ENCODE data around the gene C10orf143.

C10orf143 gene

DNA sequence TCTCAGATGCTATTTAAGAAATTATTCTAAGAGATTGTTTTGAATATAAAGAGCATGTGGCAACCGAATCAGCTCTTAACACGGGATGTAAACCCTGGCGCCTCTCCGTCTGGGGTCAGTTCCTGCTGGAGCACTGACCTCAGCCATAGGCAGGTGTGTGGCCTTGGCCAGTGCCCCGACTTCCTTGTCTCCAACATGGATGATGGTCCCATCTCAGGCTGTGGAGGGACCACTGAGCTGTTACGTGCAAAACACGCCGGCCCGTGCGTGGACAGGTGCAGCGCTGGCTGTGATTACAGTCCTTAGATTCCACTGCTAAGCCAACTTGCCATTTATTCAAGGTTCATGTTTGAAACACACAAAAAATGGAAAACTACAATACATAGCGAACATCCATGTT, 59.9 kb downstream of the C10orf143 start:
- no peak for DNase-seq

GRCh38 chr10:130049987-130050386, 60.6 kb downstream of the C10orf143 start:
- DNase-seq: no peak

GRCh38 chr10:130049244-130049643, 61.4 kb downstream of the C10orf143 start:
- DNase-seq: no peak

DNA sequence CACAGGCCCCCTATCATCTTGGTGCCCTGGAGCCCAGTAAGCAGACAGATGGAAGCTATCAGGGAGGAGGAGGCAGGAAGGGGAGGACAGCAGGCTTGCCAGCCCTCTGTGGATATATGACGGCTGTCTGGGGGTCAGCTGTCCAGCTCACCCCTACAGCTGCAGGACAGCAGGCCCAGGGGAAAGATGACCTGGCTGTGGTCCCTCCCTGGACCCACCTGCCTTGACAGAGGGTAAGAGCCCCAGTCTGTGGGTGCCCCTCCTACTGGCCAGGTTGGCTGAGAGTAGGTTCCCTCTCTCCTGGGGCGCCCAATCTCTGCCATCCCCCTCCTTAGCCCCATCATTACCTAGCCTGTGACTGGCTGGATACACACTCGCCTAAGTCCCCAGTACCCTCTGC, 62.5 kb downstream of the C10orf143 start:
- no peak for DNase-seq

GRCh38 chr10:130047336-130047735, 63.3 kb downstream of the C10orf143 start:
- DNase-seq: no peak

- no peak for DNase-seq
These were observed 64.0 kb downstream of the C10orf143 start for GRCh38 chr10:130046591-130046990.

GRCh38 chr10:130045801-130046321, 64.8 kb downstream of the C10orf143 start:
- DNase-seq: no peak

- DNase-seq: no peak
These were observed 65.5 kb downstream of the C10orf143 start for GRCh38 chr10:130045091-130045652.

- no peak for DNase-seq
These were observed 66.3 kb downstream of the C10orf143 start for GRCh38 chr10:130044067-130045061.

DNA sequence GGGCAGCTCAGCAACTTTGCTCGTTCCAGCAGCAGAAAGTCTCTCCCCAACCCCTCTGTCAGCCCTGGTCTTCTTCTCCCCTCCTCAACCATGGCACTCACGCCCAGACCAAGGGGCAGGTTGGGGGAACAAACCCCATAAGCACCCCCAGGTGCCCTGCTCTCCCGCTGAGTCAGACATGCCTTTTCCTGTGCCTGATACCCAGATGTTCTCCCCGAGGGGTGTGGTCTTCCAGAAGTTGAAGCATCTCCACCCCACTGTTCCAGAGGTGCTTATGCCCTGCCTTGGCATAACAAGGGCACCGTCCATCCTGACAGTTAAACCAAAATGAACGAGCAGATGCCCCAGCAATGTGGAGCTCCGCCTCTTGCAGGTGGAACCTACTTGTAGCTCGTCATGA, 67.1 kb downstream of the C10orf143 start:
- DNase-seq: no peak

DNA sequence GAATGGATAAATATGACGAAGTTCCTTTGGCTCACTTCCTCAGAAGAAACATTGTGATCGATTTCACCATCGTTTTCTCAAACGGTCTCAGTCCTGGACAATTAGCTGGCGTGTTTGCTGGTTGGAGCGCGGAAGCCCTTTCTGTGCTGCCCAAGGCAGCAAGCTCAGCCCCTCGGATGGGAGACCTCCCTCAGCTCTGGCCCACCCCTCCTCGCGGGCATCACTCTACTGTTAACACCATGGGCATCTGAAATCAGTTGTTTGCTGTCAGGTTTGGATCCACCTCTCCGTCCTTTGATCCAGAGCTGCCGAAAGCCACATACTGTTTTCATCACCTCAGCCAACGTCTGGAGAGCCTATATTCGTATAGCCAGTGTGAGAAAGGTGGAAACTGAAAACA, 68.2 kb downstream of the C10orf143 start:
- DNase-seq: no peak

DNA sequence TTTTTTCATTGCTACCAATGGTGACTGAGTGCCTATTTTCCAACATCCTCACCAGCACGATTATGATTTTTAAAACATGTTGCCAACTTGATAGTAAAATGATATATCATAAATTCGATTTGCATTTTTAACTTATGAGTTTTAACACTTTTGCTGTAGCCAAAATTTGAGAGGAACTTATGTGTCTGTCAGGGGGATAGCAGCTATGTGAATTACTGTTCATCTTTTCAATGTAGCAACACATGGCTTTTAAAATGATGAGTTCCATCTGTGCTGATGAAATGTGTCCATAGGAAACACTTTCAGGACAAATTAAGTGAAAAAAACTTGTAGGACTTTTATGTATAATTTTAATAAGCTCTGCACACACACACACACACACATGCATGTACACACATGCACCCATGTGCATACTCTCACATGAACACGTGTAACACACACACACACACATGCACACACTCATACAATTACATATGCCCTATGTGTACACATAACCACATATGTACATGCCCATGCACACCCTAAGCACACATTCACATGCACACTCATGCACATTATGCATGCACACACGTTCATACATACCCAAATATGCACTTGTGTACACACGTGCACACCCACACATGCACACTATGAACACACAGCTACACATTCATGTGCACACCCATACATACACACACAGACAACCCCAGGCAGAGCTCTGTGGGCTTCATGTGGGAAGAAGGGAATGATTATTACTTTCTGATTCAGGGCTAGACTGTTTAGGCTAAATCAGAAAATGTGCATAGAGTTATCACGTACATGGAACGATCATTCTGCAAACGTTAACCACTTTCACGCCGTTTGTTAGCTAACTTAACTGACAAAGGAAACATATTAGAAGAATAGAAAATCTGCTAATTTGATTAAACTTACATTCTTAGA, 68.9 kb downstream of the C10orf143 start:
- DNase-seq: no peak

- DNase-seq: no peak
These were observed 69.8 kb downstream of the C10orf143 start for GRCh38 chr10:130040817-130041330.

- no peak for DNase-seq
These were observed 70.3 kb downstream of the C10orf143 start for GRCh38 chr10:130040351-130040750.

DNA sequence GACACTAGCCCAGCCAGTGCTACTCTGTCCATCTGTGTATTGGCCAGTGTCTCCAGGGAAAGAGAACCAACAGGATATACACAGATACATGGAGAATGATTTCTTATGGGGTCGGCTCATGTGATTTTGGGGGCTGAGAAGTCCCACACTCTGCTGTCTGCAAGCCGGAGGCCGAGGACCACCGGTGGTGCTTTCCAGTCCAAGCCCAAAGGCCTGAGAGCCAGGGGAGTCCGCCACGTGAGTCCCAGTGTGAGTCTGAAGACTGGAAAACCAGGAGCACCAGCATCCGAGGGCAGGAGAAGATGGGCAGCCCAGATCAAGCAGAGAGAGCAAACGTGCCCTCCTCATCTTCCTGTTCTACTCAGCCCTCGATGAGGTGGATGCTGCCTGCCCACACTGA, 71.5 kb downstream of the C10orf143 start:
- no peak for DNase-seq

DNA sequence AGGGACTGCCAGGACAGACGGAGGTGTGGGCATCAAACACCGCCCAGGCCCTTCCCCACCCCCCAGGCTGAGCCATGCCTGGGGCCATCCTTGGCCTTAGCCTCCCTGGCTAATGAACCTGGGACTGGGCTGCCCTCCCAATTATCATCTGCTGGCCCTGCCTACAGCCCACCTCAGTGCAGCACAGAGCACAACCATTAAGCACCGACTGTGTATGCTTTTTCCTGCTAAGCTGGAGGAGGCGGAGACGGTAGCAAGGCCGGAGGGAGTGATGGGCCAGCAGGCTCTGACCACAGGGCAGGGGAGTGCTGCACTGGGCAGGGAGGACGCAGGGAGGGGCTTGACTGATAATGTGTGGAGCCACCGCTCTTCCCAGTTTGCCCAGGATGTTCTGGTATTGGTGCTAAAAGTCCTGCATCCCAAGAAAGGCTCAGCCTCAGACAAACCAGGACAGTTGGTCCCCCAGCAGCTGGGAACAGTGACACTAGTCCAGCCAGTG, 72.0 kb downstream of the C10orf143 start:
- no peak for DNase-seq

DNA sequence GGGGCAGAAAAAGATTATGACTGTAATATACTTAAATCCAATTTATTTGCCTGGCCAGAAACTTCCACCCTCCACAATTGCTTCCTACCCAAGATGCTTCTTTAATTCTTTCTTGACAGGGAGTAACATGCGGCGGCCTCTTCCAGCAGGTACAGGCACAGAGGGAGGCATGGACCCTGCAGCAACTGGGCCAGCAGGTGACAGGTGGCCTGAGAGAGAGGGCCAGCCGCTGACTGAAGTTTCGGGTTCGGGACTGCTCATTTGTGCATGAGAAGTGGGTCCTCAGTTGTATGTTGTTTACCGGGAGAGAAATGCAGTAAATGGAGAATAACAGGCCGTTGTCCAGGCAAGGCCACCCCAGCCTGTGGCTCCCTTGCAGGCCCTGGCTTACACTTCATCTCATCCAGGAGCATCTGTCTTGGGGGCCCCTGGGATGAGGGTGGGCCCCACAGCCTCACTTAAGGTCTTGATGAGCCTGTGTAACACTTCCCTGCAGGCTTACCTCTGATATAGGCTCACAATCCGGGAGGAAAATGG, 72.5 kb downstream of the C10orf143 start:
- no peak for DNase-seq

GRCh38 chr10:130037169-130037661, 73.4 kb downstream of the C10orf143 start:
- no peak for DNase-seq

DNA sequence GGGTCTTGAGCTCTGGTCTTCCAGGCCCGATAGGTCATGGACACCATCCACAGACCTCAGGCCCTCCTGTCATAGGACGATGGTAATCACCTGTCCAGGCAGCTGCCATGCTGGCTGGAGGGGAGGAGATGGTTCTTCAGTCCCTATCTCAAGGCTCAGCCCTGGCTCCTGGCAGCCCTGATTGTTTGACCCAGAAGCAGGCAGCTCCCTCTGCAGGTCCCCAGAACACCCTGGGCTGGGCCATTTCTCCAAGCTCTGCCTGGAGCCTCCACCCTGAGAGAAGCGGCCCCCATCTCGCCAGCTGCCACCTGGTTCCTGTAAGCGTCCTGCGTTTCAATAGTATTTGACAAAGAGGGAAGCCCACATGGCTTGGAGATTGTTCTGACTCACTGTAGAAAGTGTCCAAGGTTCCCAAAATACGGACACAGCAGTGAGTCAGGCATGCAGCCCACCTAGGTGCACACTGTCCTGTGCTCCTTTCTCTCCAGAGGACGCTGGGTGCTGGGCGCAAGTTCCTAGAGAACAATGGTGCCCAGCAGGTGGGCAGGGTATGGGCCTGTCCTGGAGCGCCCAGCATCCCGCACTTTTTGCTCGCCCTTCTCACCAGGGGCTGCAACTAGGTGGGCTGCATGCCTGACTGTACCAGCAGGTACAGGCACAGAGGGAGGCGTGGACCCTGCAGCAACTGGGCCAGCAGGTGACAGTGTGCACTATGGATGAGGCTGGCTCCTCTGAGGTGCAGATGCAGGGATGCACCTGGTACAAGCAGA, 74.1 kb downstream of the C10orf143 start:
- no peak for DNase-seq

GRCh38 chr10:130029209-130029608, 81.4 kb downstream of the C10orf143 start:
- no peak for DNase-seq

GRCh38 chr10:130028465-130028819, 82.2 kb downstream of the C10orf143 start:
- no peak for DNase-seq

All from activated T-cell treated with anti-CD3 and anti-CD28 coated beads, Interleukin-2, amount 50 U/mL, for 1 hour (primary cell).